ENCODE measurements around the gene LCLAT1.

- TF ChIP-seq CTCF (IDR thresholded peaks at IDR 0.05; ENCODE audit: insufficient read depth, low read length) (no peak), POLR2AphosphoS5 (IDR thresholded peaks at IDR 0.05; ENCODE audit: low read depth) (no peak), GABPA (IDR thresholded peaks at IDR 0.05; ENCODE audit: low read depth) (no peak), REST (IDR thresholded peaks at IDR 0.05; ENCODE audit: insufficient replicate concordance, low read depth) (no peak), SPI1 (IDR thresholded peaks at IDR 0.05; ENCODE audit: borderline replicate concordance, low read depth) (no peak)
These were observed 120.3 kb downstream of the LCLAT1 start for GRCh38 chr2:30567317-30567716.

Measured in HL-60 (cell line).